Measurements from ENCODE around the gene DTX3L. TPM values are rescaled to one million over a fixed set of nuclear protein-coding genes. Genes with fewer than 3 reads are reported as not detected.
A peak's percentile ranks its signal among the peaks of the same experiment; 100 is the strongest.

DTX3L gene
- total and polyA plus RNA-seq, 2 of the 13 experiments (the other 11 are each of a cell fraction or from before 2014, with no cell fraction given), result 2.5 to 10.9 TPM

DNA sequence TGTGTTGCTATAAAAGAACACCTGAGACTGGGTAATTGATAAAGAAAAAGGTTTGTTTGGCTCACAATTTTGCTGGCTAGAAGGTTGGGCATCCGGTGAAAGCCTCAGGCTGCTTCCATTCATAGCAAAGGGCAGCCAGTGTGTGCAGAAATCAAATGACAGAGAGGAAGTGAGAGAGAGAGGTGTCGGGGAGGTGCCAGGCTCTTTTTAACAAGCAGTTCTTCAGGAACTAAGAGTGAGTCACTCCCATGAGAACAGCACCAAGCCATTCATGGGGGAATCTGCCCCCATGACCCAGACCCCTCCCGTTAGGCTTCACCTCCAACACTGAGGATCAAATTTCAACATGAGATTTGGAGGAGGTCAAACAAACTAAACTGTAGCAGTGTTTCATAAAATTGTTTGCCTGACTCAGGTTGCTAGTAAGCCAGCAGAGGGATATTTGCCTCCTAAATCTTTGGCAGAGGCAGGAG is 8.8 kb downstream of the DTX3L start (continued):
- TF ChIP-seq PREB (CRISPR knock-in tag; IDR thresholded peaks at IDR 0.05) (no peak), TOPORS (CRISPR knock-in tag; IDR thresholded peaks at IDR 0.05) (no peak), ZNF598 (CRISPR knock-in tag; IDR thresholded peaks at IDR 0.05; ENCODE audit: borderline replicate concordance) (no peak), SP140L (CRISPR knock-in tag; IDR thresholded peaks at IDR 0.05; ENCODE audit: borderline replicate concordance) (no peak), ZNF768 (CRISPR knock-in tag; IDR thresholded peaks at IDR 0.05) (no peak), MAZ (IDR thresholded peaks at IDR 0.05; ENCODE audit: borderline replicate concordance, low read depth, low read length) (no peak), MAZ (CRISPR knock-in tag; IDR thresholded peaks at IDR 0.05; ENCODE audit: low read depth) (peak; percentile 36; the same call in 1 of the 2 replicates), SP4 (CRISPR knock-in tag; IDR thresholded peaks at IDR 0.05) (no peak), NAIF1 (CRISPR knock-in tag; IDR thresholded peaks at IDR 0.05; ENCODE audit: borderline replicate concordance) (no peak), DNMT3B (CRISPR knock-in tag; conservative IDR thresholded peaks at IDR 0.05) (no peak), CBFB (CRISPR knock-in tag; IDR thresholded peaks at IDR 0.05) (no peak), RFXAP (CRISPR knock-in tag; IDR thresholded peaks at IDR 0.05; ENCODE audit: borderline replicate concordance) (no peak), ZNF777 (CRISPR knock-in tag; IDR thresholded peaks at IDR 0.05) (no peak), SMARCE1 (IDR thresholded peaks at IDR 0.05; ENCODE audit: borderline replicate concordance) (no peak), REST (IDR thresholded peaks at IDR 0.05; ENCODE audit: borderline replicate concordance in 1 of 2, low read depth in 1 of 2, low read length in 2 of 2) (no peak), ZBTB1 (CRISPR knock-in tag; IDR thresholded peaks at IDR 0.05; ENCODE audit: borderline replicate concordance) (no peak), TERF1 (CRISPR knock-in tag; IDR thresholded peaks at IDR 0.05) (no peak), ZNF230 (CRISPR knock-in tag; IDR thresholded peaks at IDR 0.05) (no peak)
- TF ChIP-seq, protein P1, sequence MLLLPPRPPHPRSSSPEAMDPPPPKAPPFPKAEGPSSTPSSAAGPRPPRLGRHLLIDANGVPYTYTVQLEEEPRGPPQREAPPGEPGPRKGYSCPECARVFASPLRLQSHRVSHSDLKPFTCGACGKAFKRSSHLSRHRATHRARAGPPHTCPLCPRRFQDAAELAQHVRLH (CRISPR knock-in tag; IDR thresholded peaks at IDR 0.05; ENCODE audit: borderline replicate concordance, low read depth), result no peak
- TF ChIP-seq, protein P2, sequence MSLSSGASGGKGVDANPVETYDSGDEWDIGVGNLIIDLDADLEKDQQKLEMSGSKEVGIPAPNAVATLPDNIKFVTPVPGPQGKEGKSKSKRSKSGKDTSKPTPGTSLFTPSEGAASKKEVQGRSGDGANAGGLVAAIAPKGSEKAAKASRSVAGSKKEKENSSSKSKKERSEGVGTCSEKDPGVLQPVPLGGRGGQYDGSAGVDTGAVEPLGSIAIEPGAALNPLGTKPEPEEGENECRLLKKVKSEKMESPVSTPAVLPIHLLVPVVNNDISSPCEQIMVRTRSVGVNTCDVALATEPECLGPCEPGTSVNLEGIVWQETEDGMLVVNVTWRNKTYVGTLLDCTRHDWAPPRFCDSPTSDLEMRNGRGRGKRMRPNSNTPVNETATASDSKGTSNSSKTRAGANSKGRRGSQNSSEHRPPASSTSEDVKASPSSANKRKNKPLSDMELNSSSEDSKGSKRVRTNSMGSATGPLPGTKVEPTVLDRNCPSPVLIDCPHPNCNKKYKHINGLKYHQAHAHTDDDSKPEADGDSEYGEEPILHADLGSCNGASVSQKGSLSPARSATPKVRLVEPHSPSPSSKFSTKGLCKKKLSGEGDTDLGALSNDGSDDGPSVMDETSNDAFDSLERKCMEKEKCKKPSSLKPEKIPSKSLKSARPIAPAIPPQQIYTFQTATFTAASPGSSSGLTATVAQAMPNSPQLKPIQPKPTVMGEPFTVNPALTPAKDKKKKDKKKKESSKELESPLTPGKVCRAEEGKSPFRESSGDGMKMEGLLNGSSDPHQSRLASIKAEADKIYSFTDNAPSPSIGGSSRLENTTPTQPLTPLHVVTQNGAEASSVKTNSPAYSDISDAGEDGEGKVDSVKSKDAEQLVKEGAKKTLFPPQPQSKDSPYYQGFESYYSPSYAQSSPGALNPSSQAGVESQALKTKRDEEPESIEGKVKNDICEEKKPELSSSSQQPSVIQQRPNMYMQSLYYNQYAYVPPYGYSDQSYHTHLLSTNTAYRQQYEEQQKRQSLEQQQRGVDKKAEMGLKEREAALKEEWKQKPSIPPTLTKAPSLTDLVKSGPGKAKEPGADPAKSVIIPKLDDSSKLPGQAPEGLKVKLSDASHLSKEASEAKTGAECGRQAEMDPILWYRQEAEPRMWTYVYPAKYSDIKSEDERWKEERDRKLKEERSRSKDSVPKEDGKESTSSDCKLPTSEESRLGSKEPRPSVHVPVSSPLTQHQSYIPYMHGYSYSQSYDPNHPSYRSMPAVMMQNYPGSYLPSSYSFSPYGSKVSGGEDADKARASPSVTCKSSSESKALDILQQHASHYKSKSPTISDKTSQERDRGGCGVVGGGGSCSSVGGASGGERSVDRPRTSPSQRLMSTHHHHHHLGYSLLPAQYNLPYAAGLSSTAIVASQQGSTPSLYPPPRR (CRISPR knock-in tag; IDR thresholded peaks at IDR 0.05; ENCODE audit: borderline replicate concordance), result peak; percentile 77; the same call in 1 of the 2 replicates

Data from HepG2 (cell line).